Gastroesophageal sphincter (tissue), 3 donors: Measurements from ENCODE around the gene TMCC1.

Source experiments
- POLR2AphosphoS5 ChIP-seq: sonication (generic); formaldehyde crosslinking; IDR thresholded peaks from one replicate; pipeline ENCODE4 v1.6.1; 2017; ENCODE audit warnings: antibody characterized with exemption
- TF ChIP-seq, protein P1 (sequence below), 4 experiments: fragments of 200-600 bp in 2 of 4; fragments of 450-650 bp in 2 of 4; sonication (generic) in 1 of 4; IDR thresholded peaks; one replicate each; pipeline ENCODE4 v1.5.1; 2017 to 2019; ENCODE audit warnings: antibody characterized with exemption in 4 of 4, mild to moderate bottlenecking in 2 of 4, moderate library complexity in 2 of 4

DNA sequence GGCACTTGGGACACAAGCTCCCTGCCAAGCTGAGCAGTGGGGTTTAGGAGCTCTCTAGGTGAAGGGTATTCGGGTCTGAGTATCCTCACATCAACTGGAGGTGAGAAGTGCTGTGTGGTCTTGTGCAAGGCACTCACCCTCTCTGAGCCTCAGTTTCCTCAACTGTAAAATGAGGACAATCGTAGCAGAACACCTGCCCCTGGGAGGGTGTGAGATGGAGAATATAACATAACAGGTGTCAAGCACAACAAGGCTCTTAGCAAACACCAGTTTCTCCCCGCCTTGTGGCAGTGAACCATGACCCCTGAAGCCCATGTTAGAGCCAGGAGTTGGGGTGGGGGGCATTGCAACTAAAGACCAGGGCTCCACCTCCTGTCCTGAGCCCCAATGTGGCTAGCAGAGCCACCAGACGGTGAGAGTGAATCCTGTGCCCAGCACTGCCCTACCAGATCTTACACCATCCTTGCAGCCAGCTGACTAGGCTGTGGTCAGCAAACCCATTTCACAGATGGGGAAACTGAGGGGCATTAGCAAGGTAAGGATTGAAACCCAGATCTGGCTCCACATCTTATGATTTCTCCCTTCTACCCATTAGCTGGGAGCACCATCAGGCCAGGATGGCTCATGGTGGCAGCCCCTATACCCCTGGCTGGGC, 284.4 kb downstream of the TMCC1 start:
- TF ChIP-seq, protein P1, sequence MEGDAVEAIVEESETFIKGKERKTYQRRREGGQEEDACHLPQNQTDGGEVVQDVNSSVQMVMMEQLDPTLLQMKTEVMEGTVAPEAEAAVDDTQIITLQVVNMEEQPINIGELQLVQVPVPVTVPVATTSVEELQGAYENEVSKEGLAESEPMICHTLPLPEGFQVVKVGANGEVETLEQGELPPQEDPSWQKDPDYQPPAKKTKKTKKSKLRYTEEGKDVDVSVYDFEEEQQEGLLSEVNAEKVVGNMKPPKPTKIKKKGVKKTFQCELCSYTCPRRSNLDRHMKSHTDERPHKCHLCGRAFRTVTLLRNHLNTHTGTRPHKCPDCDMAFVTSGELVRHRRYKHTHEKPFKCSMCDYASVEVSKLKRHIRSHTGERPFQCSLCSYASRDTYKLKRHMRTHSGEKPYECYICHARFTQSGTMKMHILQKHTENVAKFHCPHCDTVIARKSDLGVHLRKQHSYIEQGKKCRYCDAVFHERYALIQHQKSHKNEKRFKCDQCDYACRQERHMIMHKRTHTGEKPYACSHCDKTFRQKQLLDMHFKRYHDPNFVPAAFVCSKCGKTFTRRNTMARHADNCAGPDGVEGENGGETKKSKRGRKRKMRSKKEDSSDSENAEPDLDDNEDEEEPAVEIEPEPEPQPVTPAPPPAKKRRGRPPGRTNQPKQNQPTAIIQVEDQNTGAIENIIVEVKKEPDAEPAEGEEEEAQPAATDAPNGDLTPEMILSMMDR (IDR thresholded peaks at IDR 0.05): no peak
- TF ChIP-seq POLR2AphosphoS5: no peak
